GM21447 (cell line): ENCODE measurements around the gene C11orf58.

Experiments
- ATAC-seq: cut with Tn5 transposase; IDR thresholded peaks from one replicate; pipeline ENCODE4 v1.9.1; 2021; ENCODE audit not compliant: unreplicated experiment

The C11orf58 gene

DNA sequence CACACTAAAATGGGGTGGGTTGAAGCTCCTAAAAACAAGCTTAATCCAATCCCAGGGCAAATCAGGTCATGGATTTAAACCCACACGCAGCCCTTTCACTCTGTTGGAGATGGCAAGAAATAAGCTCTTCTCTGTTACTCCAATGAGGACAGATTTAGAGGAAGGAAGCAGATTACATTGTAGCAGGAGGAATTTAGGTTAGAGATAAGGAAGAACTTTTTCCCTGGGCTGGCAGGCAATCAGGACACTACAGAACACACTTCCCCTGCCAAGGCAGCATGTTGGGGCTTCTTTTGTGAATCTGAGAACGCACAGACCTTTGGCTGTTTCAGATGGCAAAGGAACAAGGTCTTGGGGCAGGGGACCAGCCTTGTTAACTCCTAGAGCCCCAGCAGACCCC lies 46.2 kb downstream of the C11orf58 start:
- no peak for ATAC-seq

DNA sequence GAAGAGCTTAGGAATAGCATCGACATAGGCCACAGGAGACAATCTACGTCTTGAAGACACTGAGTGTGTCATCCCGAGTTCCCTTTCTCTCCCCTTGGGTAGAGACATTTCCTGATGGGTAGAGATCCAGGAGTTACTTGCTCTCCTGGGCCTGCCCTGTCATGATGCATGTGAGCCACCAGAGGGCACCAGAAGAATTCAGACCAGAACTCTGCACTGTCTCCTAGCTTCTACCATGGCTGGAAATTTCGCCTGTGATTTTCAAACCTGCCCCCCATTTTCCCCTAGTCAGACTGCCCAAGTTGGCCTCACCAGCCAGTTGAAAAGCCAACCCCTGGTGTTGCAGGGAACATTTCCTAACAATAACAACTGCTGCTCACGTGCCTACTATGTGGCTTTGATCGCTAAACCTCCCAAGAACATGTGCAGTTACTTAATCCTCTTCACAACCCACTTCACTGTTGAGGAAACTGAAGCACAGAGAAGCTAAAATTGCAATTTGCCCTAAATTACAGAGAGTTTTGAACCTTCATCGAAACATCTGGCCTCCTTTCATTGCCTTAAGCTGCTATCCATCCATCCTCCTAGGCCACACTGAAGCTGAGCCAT lies 47.2 kb downstream of the C11orf58 start:
- ATAC-seq: peak; percentile 72

DNA sequence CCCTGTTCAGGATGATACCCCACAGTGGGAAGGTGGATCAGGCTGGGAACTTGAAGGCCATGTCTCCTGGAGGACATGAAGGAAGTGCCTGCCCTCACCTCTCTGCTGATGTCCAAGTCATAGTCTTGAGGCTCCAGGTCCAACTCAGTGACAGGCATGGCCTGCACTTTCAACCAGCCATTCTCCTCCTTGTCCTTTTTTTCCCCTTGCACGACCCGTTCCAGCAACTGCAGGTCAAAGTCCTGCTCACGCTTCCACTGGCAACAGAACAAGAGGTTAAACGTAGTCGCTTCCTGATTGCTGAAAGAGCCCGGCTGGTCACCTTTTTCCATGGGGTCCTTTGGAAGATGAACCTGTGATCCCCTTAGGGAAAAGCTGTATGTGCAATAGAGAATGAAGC lies 47.7 kb downstream of the C11orf58 start:
- ATAC-seq: no peak

DNA sequence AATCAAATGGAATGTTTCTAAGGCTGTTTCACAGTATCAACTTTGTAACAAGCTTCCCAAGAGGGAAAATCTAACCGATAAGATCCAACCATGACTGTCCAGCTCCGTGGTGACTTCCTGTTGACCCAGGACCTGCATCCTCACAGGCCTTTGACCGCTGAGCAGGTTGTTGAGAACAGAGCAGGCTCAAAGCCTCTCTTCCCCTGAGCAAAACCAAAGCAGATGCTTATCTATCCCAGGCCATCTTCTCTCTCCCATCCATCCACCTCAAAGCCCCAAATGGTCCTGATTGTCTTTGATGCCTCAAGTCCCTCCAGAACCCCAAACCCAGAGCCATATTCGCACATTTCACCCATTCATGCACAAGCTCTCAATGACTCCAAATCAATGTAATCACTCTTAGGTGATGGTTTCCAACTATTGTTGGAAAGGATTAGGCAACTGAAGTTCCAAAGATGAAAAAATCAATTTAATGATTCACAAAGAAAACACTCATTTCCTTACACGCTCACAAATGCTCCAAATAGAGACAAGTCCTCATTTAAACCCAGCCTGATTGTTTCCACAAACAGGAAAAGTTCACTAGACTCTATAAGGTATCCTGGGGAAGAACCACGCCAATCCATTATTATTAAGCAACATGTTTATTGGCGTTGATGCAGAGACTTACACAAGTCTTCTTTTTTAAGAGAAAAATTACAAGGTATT lies 48.7 kb downstream of the C11orf58 start:
- ATAC-seq: no peak

DNA sequence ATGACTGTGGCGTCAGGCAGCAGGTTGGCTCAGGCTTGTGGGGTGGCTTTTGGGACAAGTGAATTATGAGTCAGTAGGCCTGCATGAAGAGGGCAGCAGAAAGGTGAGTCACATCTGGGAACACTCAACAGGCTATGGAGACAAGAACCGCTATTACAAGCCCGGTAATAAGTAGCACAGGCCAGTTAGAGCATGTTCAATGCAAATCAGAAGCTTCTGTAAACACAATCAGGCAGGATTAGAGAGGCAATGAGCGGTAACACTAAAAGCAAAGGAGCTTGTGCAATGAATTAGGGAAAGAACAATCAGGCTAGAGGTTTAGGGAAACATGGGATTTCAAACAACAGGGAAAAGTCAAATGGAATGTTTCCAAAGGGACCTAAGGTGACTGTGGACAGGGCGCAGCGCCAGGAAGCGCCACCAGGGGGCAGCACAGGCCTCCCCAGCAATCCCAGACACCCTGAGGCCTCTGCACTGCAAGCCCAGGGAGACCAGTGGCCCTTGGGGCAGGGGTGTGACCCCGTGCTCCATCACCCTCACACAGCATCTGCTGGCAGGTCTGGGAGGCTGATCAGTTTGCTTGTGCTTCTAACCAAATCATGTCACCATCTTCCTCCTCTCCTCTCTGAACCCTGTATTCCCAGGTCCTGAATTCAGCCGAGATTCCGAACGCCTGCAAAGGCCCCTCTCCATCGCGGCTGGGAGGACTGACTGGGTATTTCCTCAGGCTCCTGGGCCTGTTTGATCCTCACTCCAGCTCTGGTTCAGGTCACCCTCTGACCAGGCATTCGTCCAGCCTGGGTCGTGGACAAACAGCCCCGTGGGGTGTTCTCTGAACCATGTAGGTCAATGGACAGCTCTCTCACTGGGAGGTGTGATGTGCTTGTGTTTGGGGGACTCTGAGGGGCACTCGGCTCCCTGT lies 50.0 kb downstream of the C11orf58 start:
- peak; percentile 70 for ATAC-seq

DNA sequence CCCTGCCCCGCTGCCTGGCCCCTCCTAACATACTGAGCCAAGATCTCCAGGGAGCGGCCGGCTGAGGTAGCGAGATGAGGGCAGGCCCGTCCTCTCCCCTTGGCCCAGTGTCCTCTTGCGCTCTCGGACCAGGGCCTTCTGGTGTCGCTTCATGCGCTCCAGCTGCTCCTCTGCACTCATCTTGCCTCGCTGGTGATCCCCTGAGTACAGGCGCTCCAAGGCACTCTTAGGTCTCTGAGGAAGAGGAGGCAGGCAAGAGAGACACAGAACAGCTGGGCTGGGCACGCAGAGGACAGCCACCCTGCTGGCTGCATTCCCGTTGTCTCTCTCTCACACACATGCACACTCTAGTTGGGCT lies 50.6 kb downstream of the C11orf58 start:
- no peak for ATAC-seq

DNA sequence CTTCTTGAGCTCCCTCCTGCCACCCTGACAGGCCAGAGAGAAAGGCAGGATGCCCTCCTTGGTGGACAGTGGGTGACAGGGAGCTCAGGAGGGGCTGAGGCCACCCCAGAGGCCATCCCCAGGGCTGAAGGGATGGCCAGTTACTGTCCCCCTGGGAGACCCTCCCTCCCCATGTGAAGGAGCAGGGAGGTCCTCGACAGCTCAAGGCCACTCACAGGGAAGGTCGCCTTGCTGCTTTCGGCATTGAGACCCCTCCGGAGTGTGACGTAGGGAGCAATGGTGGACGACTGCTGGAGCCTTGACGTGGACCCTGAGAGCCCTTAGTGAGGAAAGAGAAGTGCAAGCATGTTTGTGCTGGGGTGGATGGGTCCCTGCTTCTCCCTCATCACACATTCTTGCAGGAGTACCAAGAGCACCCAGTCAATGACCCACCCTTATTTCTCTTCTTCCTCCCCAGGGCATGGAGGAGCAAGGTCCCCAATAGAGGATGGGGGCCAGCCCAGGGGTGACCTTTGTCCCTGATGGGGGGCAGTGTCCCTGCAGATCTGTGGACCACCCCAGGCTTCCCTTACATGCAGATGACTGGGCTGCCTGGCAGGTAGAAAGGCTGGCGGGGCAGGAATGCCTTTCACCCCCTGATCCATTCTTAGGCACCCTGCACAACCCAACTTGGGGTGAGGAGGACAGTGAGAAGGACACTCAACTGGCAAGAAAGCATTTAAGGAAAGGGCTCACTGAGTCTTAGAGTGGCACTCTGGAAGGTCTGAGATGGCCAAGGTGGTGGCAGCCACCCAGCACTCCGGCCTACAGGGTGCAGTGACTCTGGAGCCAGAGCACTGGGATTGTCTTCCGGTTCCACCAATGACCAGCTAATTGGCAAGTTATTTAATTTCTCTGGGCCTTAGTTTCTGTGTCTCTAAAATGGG lies 51.4 kb downstream of the C11orf58 start:
- ATAC-seq: no peak

DNA sequence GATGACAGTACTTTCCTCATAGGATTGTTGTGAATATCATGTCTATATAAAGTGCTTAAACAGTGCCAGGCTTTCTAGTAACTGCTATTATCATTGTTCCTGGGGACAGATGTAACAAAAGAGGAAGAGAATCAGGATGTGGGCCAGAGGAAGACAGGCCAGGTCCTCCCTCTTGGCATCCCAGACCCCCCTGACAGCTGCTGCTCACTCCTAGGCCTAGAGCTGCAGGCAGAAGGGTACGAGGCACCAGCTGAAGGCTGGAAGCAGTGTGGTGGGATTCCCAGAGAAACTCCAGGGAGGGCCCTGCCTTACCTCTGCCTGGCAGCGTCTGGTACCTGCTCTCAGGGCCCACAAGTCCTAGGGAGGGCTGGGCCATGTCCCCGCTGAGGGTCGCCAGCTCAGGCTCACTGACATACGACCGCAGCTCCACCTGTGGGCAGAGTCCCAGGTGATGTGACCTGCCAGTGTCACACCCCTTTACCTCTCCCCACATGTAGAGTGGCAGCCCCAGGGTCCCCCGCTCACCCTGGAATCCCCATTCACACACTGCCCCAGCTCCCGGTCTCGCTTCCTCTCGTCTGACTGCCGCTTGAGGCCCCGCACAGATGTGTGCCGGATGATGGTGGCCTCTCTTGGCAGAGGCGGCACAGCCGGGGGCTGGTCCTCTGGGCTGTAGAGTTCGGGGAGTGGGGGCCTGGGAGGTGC lies 52.2 kb downstream of the C11orf58 start:
- ATAC-seq: no peak

DNA sequence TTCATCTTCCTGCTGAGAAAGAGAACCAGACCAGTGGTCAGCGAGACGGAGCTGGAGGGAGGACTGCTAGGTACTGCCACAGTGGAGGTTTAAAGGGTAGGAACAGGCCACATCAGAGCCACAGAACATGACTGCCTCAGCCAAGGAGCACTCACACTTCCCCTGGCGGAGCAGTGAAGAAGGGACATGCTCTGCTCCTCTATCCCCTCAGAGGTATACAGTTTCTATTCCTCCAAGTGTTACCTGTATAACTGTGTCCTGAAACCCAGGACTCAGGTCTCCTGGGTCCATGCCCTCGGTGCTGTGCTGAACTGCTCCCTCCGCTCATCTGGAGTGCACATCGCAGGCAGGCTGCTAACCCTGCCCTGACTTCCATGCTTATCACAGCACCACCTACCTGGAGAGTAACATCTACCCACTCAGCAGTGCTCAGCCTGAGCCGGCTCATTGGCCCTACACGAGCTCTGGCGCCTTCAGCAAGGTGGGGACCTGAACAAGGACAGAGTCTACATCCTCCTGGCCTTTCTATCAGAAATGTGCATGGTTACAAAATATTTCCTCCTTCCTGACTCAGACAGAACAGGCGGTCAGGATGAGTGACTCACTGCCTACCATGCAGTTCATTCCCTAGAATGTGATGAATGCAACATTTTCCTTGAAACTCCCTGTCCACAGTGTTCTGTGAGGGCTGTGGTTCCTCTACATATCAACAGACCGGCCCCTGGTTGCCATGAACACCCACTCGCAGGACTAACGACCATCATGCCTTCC lies 52.9 kb downstream of the C11orf58 start:
- no peak for ATAC-seq

DNA sequence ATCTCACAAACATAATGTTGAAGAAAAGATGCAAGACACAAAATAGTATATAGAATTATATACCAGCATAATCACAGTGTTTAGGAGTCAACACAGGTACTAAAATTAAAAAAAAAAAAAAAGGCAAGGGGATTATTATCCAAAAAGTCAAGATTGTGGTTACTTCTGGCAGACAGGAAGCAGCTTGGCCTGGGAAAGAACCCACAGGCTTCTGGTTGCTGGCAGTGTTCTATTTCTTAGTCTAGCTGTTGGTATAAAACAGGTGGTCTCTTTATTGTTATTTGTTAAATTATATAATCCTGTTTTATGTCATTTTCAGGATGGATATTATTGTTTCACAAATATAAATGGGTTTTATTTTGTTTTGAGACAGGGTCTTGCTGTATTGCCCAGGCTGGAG lies 54.0 kb downstream of the C11orf58 start:
- no peak for ATAC-seq

DNA sequence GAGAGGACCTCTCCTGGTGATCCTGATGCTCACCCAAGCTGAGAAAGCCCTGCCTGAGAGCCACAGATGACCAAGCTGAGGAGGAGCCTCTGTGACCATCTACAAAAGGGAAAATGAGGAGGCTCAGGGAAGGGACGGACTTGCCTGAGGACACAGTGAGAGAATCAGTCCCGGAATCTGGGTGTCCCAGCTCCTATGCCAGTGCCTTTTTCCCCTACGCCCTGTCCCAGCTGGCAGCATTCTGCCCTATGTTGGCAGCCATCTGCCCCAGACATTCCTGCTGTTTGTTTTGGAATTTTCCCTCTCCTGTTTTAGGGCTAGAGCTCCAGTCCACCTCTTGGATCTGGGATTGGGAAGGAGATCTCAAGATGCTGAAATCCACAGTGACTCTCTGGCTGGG lies 54.6 kb downstream of the C11orf58 start:
- no peak for ATAC-seq

DNA sequence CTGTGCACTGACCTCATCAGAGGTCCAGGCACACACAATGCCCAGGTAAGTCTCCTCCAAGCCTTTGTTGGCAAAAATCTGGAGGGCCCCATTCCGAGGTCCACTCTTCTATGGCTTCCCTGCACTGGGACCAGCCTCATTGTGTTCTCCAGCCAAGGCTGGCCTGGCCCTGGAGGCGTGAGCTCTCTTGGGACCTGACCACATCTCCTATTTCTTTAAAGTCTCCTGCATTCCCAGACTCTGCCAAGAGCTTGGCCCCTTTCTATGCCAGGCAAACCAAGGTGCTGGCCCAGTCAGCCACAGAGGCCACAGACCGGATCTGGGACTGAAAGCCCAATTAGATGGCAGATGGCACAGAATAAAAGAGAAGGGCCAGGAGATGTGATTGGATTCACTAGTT lies 55.1 kb downstream of the C11orf58 start:
- ATAC-seq: no peak

DNA sequence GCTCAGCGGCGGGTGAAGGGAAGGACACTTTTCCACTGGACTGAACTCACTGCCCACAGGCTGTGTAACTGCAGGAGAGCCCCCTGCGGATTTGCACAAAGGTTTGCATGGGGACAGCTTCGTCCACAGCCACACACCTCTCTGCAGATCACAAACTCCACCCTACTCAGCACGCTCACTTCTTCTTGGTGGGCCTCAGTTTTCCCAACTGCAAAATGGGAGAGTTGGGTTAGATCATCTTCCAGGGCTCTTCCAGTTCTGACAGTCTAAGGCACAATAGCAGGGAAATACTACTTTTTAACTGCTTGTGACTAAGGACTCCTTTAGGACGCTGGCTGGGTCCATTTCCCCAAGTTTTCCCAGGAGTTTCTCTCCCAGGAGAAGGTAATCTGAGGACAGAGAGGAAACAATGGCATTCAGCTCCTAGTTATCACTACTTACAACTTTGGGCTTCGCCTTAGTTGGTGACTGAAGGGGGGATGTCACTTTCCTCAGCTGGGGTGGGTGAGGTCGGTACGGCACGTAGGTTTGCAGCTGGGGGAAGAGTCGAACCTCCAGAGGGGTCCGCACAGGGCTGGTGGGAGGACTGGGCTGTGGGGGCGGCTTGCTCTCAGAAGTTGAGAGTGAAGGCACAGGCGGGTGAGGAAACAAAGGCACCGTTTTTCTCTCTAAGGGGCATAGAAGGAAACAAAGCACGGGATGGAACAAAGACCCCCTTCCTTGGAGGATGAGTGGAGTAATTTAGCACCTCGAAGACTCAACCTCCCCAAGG lies 55.8 kb downstream of the C11orf58 start:
- ATAC-seq: no peak

DNA sequence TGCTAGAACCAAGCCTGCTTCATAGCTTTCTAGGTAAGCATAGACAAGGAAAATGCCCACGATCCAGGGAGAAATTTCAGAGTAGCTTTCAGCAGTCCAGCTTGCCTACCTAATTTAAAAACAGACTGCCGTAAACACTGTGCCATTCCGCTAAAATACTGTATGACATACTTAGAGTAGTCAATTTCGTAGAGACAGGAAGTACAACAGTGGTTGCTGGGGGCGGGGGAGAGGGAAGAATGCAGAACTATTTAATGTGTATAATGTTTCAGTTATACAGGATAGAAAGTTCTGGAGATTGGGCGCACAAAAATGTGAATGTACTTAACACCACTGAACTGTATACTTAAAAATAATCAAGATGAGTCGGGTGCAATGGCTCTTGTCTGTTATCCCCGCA lies 56.7 kb downstream of the C11orf58 start:
- ATAC-seq: no peak

DNA sequence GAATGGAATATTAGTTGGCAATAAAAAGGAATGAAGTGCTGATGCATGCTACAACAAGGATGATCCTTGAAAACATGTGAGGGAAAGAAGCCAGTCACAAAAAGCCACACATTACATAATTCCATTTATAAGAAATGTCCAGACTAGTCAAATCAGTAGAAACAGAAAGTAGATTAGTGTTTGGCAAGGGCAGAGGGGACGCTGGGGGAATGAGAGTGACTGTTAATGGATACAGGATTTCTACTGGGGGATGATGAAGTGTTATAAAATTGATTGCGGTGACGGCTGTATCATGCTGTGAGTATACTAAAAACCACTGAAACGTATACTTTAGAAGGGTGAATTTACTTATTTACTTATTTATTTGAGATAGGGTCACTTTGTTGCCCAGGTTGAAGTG lies 57.9 kb downstream of the C11orf58 start:
- ATAC-seq: no peak

DNA sequence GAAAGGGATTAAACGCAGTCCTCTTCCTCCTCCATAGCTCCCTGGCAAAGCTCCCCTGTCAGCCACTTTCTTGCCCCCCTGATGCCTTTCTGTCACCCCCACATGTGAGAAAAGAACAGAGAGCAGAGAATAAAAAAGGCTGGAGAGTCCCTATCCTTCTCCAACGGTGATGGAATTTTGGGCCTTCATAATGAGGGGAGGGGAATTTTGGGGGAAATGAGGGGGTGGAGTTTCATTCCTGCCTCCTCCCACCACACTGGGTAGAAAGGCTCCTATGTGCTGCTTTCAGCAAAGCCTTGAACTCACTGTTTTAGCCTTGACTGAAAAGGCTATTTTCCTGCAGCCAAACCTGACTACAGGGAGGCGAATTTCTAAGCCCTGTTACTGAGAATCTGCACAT lies 59.3 kb downstream of the C11orf58 start:
- no peak for ATAC-seq

DNA sequence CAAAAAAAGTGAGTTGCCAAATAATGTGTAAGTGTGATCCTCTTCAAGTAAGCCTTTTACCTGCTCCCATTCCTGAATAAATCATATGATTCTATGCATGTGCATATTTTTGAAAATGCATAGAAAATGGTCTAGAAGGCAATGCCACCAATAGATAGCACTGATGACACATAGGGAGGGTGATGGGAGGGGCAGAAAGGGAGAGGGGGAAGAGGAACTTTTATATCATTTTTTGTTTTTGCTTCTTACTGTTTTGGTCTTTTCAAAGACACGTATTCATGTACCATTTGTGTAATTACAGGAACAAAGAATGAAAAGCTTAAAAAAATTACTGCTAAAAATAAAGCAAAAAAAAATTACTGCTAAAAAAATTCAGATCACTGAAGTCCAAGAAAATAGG lies 60.8 kb downstream of the C11orf58 start:
- no peak for ATAC-seq

DNA sequence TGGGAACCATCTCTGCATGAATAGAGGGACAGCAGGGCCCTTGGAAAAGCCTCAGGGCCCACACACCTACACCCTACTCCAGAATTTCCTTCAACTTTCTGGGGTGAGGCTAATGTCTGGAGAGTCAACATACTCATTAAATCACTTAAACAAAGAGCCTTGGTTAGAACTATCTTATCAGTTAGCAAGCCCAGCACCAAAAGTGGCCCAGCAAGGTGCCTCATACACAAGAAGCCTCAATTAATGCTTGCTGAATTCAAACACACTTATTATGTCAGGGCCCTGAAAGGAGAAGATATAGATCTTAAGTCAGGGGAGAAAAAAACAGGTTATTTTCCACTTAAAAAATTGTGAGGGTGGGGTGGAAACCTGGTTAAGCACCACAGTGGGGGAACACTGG lies 61.4 kb downstream of the C11orf58 start:
- ATAC-seq: no peak

DNA sequence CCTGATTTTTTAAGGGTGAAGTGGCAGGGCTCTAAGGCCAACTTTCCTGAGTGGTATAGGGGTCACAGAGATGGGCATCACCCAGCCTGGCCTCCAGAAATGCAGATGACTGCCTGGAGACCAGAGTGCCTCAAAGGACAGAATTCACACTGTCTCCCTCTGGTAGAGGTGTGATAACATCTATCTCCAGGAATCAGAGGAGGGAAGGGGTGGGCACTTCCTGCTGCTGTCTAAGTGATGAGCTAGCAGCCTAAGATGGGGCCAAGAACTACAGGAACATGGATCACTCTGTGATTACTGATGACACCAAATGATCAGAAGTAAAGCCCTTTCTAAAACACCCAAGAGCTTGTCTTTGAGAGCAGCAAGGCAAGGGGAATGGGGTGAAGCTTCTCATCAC lies 61.9 kb downstream of the C11orf58 start:
- no peak for ATAC-seq
